AG09309 (cell line): ENCODE data around the gene L3MBTL4.

ENCODE experiments used
- DNase-seq: peaks from one replicate; pipeline ENCODE4 v3.0.0-alpha.2; 2010; ENCODE audit warnings: low read depth
- H3K4me3 ChIP-seq: 2 replicates; pipeline ENCODE4 v1.5.1; 2011; ENCODE audit warnings: mild to moderate bottlenecking, low read depth, low read length, moderate library complexity; ENCODE audit not compliant: control insufficient read depth
- CTCF ChIP-seq: IDR thresholded peaks from 2 replicates; pipeline ENCODE4 v1.5.1; 2011; ENCODE audit warnings: mild to moderate bottlenecking, low read depth, low read length, inconsistent platforms; ENCODE audit not compliant: insufficient read depth, control insufficient read depth; ENCODE audit errors: missing control alignments

The L3MBTL4 gene

GRCh38 chr18:6331872-6332271 lies 82.8 kb downstream of the L3MBTL4 start:
- TF ChIP-seq CTCF, result no peak
- DNase-seq, result no peak
- H3K4me3 ChIP-seq, result no peak overlapping the region

GRCh38 chr18:6330786-6331185 lies 83.9 kb downstream of the L3MBTL4 start:
- TF ChIP-seq CTCF, result no peak

GRCh38 chr18:6328621-6329010 lies 86.1 kb downstream of the L3MBTL4 start:
- DNase-seq, result no peak
- no peak overlapping the region for H3K4me3 ChIP-seq
- no peak for TF ChIP-seq CTCF

More at GRCh38 chr18:6330786-6331185, 83.9 kb downstream of the L3MBTL4 start:
- no peak overlapping the region for H3K4me3 ChIP-seq
- no peak for DNase-seq

GRCh38 chr18:6327895-6328620 lies 86.7 kb downstream of the L3MBTL4 start:
- TF ChIP-seq CTCF, result no peak
- DNase-seq, result no peak

GRCh38 chr18:6327485-6327884 lies 87.2 kb downstream of the L3MBTL4 start:
- TF ChIP-seq CTCF, result no peak
- no peak for DNase-seq

More at GRCh38 chr18:6327895-6328620, 86.7 kb downstream of the L3MBTL4 start:
- no peak overlapping the region for H3K4me3 ChIP-seq

GRCh38 chr18:6326566-6326965 lies 88.1 kb downstream of the L3MBTL4 start:
- TF ChIP-seq CTCF, result no peak
- no peak for DNase-seq
- no peak overlapping the region for H3K4me3 ChIP-seq

More at GRCh38 chr18:6327485-6327884, 87.2 kb downstream of the L3MBTL4 start:
- H3K4me3 ChIP-seq, result no peak overlapping the region
